ENCODE data around the gene SLC35F3. TPM values are rescaled to one million over a fixed set of nuclear protein-coding genes. Genes with fewer than 3 reads are reported as not detected.

The SLC35F3 gene
- total RNA-seq, 8 experiments from 2014 or later = 0.46 to 2.1 (median 0.71) TPM; not detected in 3

DNA sequence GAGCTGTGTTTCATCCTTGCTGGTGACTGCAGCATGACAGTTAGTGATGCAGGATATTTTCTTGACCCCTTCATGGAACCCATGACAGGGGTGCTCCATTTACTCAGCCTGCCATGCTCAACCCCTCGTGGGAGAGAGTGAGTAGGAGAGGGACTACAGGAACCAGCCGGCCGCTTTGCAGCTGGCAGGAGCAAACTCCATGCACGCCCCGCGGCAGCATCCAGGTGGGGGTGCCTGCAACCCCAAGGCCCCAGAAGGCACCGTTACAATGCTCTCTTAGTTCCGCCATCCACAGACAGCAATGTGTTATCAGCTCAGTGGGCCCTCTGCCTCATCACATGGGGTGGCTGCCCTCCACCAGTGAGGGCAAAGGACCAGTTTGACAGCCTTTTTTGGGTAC is 135.1 kb downstream of the SLC35F3 start:
- 11 to 100% (median 93%) methylated on average over 1 to 5 of the region's 8 CpGs; no CpG with 5 or more reads in 5 of the 10 experiments for WGBS, 10 experiments
- H3K4me3 ChIP-seq = no peak overlapping the region
- in situ Hi-C loops (cut with MboI; ENCODE audit: low pct_unique_long_range_greater_than_20kb in 2 of 9, low sequenced_read_pairs in 9 of 9, unreplicated experiment in 9 of 9) = no loop called here
- no peak for ATAC-seq (replicated peaks in 6 of 8)
- no peak overlapping the region for H3K27ac ChIP-seq
- no peaks in the 10 kb centered on the region for H3K4me1 ChIP-seq (replicated peaks in 1 of 2)

DNA sequence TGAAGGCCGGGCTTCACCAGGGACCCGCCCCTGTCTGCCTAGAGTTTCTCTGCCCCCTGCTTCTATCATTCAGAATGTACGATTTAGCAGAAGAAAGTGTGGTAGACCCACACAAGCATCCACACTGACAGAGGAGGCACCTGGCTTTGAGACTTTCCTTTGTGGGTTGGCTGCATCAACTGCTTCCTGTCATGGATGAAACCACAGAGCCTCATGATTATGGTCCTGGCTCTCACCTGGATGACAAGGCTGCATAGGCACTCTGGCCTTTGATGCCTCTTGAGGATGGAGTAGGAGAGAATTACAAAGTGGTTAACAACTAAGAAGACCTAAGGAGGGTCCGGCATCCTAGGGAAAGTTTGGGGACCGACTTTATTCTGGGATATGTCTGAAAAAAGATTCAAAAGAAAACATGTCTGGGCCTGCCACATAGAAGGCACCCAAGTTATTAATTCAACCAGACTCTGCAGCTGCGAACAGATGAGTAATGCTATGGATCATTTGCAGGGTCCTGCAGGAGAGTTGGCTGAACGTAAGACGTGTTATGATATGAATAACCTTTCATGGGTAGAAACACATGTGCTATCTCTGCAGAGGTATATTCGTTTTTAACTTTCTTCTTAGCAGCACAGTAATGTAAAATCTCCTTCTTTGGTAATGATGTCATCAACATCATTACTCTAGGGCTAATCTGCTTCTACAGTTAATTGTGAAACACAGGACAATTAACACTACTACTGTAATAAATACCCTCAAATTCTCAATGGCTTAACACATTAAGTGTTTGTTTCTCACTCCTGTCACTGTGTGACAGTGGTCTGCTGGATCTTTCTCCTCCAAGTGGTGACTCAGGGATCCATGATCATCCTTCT is 136.2 kb downstream of the SLC35F3 start:
- H3K4me3 ChIP-seq = no peak overlapping the region
- no peak for ATAC-seq (replicated peaks in 6 of 8)
- 0 to 84% (median 72%) methylated on average over 3 to 9 of the region's 9 CpGs; no CpG with 5 or more reads in 2 of the 10 experiments for WGBS, 10 experiments
- in situ Hi-C loops (cut with MboI; ENCODE audit: low pct_unique_long_range_greater_than_20kb in 2 of 9, low sequenced_read_pairs in 9 of 9, unreplicated experiment in 9 of 9) = no loop called here
- H3K27ac ChIP-seq = no peak overlapping the region
- no peaks in the 10 kb centered on the region for H3K4me1 ChIP-seq (replicated peaks in 1 of 2)

DNA sequence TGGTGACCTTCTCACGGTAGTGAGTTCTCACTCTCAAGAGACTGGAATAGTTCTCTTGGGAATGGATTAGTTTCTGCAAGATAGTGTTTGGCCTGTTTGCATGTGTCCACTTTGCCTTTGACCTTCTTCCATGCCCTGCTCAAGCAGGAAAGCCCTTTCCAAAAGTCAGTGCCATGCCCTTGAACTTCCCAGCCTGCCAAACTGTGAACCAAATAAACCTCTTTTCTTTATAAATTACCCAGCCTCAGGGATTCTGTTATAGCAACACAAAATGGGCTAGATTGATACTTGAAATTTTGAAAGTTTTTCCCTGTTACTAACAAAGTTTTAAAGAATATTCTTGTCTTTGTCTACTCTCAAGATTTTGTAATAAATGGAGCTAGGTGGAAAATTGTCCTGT is 139.6 kb downstream of the SLC35F3 start:
- 0 to 100% (median 82%) methylated on average over 1 of the region's 1 CpG; no CpG with 5 or more reads in 2 of the 10 experiments for WGBS, 10 experiments
- in situ Hi-C loops (cut with MboI; ENCODE audit: low pct_unique_long_range_greater_than_20kb in 2 of 9, low sequenced_read_pairs in 9 of 9, unreplicated experiment in 9 of 9) = no loop called here
- ATAC-seq (replicated peaks in 6 of 8) = no peak
- H3K27ac ChIP-seq = no peak overlapping the region
- H3K4me3 ChIP-seq = no peak overlapping the region
- H3K4me1 ChIP-seq (replicated peaks in 1 of 2) = peaks cover 0 to 7% of the 10 kb centered on the region in 2 donors

DNA sequence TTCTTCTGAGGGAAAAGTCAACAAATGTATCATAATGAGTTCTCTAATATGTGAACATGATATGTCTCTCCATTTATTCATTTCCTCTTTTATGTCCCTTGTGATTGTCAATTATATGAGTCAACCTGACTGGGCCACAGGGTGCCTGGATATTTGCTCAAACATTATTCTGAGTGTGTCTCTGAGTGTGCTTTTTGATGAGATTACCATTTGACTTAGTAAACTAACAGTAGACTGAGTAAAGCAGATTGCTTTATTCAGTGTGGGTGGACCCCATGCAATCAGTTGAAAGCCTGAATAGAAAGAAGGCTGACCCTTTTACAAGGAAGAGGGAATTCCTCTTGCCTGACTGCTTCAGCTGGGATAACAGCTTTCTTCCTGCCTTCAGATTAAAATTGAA is 142.6 kb downstream of the SLC35F3 start:
- Histone ChIP-seq H3K27ac (no peak overlapping the region), H3K4me1 (replicated peaks in 1 of 2) (peaks cover 0 to 7% of the 10 kb centered on the region in 2 donors), H3K4me3 (no peak overlapping the region)
- ATAC-seq (replicated peaks in 6 of 8) = peak in 3 of 8 experiments; percentile 50 to 69 (median 54)
- in situ Hi-C loops (cut with MboI; ENCODE audit: low pct_unique_long_range_greater_than_20kb in 2 of 9, low sequenced_read_pairs in 9 of 9, unreplicated experiment in 9 of 9) = no loop called here

DNA sequence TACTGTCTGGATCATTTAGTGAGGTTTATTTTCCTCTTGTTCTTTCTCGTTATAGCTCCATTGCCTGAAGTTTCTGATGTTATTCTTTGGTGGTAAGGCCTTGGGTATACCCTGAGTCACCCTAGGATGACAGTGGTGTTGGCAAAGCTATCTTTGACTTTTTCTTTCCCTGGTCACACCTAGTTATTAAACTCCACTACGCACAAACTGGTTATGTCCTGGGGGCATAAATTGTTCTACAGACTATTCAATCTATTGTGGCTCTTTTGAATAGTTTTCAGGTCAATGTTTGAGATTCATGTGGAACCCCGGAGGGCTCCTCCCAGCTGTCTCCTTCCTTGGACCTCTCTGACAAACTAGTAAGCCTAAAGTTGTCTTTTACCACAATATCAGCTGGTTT is 157.7 kb downstream of the SLC35F3 start:
- Histone ChIP-seq H3K27ac (no peak overlapping the region), H3K4me1 (replicated peaks in 1 of 2) (no peaks in the 10 kb centered on the region), H3K4me3 (no peak overlapping the region)
- WGBS, 10 experiments = 0 to 78% (median 41%) methylated on average over 1 to 3 of the region's 3 CpGs
- ATAC-seq (replicated peaks in 6 of 8) = no peak
- in situ Hi-C loops (cut with MboI; ENCODE audit: low pct_unique_long_range_greater_than_20kb in 2 of 9, low sequenced_read_pairs in 9 of 9, unreplicated experiment in 9 of 9) = loop anchor here in 3 of 9 experiments (25.0 kb wide), 2 partner anchors 625 to 675 kb away; no protein-coding TSS in a partner anchor

DNA sequence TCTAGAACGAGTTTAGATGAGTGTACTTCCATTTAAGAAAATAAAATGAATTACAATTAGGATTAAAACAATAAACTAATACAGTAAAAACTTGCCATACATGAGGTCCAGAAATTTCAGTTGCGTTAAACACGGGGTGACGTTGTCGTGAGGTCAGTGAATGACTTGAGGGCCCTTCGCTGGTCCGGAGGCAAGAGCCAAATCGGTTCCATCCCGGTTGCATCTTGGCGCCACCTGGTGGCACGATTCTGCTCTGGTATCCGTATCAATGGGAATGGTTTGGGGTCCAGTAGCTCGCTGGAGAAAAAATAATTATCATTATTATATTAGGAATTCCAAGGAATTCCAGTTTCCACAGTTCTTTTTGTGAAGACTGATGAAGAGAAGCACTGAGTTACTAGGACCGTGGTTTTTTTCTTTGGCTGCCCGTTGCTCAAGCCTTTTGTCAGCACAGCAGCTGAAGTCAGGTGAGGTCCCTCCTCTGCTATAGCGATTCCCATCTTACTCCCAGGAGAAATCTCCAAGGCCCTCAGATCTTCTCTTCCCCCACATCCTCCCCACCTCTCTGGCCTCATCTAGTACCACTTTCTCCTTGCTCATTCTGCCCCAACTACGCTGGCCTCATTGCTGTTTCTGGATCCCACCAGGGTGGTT is 161.4 kb downstream of the SLC35F3 start:
- 5 to 74% (median 43%) methylated on average over 4 to 17 of the region's 17 CpGs for WGBS, 10 experiments
- H3K4me1 ChIP-seq (replicated peaks in 1 of 2) = peaks cover 0 to 5% of the 10 kb centered on the region in 2 donors
- in situ Hi-C loops (cut with MboI; ENCODE audit: low pct_unique_long_range_greater_than_20kb in 2 of 9, low sequenced_read_pairs in 9 of 9, unreplicated experiment in 9 of 9) = loop anchor here in 3 of 9 experiments (25.0 kb wide), 2 partner anchors 629 to 679 kb away; no protein-coding TSS in a partner anchor
- peak in 3 of 8 experiments; percentile 86 to 89 (median 88) for ATAC-seq (replicated peaks in 6 of 8)
- no peak overlapping the region for H3K4me3 ChIP-seq
- H3K27ac ChIP-seq = no peak overlapping the region

DNA sequence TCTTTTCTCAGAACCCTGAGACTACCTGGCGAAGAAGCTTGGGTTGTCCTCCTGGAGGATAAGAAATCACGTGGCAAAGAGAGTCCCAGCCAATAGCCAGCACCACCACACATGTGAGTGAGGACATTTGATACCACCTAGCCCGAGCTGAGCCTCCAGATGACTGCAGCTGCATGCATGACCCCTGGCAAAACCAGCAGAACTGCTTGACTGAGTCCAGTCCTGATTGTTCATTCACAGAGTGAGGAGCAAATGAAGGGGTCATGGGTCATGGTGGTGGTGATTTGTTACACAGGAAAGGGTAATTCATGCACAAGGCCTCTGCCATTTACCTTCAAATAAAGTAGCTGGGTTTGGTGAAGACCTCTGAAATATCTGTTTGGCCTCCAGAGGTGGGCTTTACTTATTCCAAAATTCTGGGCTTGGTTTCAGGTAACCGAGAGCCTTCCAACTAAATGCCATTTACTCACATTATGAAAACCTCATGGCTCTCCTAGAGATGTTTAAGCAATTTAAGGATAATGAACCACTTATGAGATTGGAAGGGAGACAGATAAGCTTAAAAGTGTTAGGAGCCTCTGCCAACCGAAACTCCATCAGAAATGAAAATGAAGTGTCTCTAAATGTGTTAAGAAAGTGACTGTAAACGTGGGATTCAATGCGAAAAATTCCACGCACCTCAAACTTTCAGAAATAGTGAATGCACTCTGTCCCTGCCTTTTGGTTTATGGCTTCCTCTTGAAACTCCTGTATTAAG is 163.3 kb downstream of the SLC35F3 start:
- no peak overlapping the region for H3K4me3 ChIP-seq
- ATAC-seq (replicated peaks in 6 of 8) = no peak
- in situ Hi-C loops (cut with MboI; ENCODE audit: low pct_unique_long_range_greater_than_20kb in 2 of 9, low sequenced_read_pairs in 9 of 9, unreplicated experiment in 9 of 9) = loop anchor here in 3 of 9 experiments (25.0 kb wide), 2 partner anchors 630 to 680 kb away; no protein-coding TSS in a partner anchor
- no peak overlapping the region for H3K27ac ChIP-seq
- H3K4me1 ChIP-seq (replicated peaks in 1 of 2) = peaks cover 0 to 5% of the 10 kb centered on the region in 2 donors
- 0 to 100% (median 60%) methylated on average over 1 to 8 of the region's 8 CpGs for WGBS, 10 experiments

DNA sequence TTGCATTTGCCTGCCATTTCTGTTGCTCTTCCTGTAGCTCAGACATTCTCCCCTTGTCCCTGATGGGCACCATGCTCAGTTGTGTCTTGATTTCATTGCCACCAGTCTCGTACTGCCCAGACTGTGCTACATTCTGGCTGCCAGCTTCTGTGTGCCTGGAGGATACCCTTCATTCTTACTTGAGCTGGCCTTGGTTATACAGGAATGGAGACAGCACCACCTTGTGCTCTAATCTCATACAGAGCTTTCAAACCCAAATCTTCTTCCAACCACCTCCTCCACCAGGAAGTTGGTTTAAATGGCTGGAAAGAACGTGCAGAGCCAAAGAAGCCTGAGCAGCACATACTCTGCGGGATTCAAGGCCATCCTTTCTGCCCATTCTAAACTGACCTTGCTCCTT is 165.3 kb downstream of the SLC35F3 start:
- Histone ChIP-seq H3K4me3 (no peak overlapping the region), H3K27ac (no peak overlapping the region), H3K4me1 (replicated peaks in 1 of 2) (peaks cover 0 to 5% of the 10 kb centered on the region in 2 donors)
- no peak for ATAC-seq (replicated peaks in 6 of 8)
- in situ Hi-C loops (cut with MboI; ENCODE audit: low pct_unique_long_range_greater_than_20kb in 2 of 9, low sequenced_read_pairs in 9 of 9, unreplicated experiment in 9 of 9) = loop anchor here in 3 of 9 experiments (25.0 kb wide), 2 partner anchors 632 to 682 kb away; no protein-coding TSS in a partner anchor
- 0 to 100% (median 80%) methylated on average over 1 to 3 of the region's 3 CpGs; no CpG with 5 or more reads in 3 of the 10 experiments for WGBS, 10 experiments

DNA sequence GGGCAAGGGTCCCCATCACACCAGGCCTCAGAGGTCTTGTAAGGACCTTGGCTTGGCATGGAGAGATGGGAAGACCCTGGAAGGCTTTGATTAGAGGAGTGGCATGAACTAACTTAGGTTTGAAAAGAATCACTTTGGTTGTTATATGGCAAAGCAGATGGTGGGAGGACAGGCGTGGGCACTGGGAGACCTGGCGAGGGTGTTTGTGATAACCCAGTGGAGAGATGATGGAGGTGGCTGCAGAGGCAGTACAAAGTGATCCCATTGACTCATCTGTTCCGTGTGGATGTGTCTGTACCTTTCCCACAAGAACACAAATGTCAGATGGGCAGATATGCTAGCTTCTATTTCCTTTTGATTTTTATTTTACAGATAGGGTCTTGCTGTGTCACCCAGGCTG is 168.3 kb downstream of the SLC35F3 start:
- no peak overlapping the region for H3K4me3 ChIP-seq
- H3K27ac ChIP-seq = no peak overlapping the region
- WGBS, 10 experiments = 0 to 93% (median 80%) methylated on average over 1 to 3 of the region's 3 CpGs; no CpG with 5 or more reads in 3 of the 10 experiments
- in situ Hi-C loops (cut with MboI; ENCODE audit: low pct_unique_long_range_greater_than_20kb in 2 of 9, low sequenced_read_pairs in 9 of 9, unreplicated experiment in 9 of 9) = loop anchor here in 3 of 9 experiments (25.0 kb wide), 2 partner anchors 635 to 685 kb away; no protein-coding TSS in a partner anchor
- ATAC-seq (replicated peaks in 6 of 8) = no peak
- H3K4me1 ChIP-seq (replicated peaks in 1 of 2) = peaks cover 0 to 2% of the 10 kb centered on the region in 2 donors

DNA sequence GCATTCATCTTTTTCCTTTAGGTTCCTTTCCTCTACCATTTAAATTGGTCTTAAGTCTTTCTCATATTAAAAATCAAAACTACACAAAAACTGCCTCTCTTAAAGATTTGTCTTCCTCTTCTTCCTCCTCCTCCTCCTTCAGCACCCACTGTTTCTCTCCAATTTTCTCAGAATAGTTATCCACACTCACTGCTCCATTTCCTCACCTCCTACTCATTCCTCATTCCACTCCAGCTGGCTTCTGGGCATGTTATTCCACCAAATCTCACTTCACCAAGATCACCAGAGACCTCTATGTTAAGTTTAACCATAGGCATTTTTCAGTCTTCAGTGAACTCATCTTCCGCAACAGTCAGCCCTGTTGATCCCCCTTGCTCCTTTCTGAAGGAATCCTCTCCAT is 173.7 kb downstream of the SLC35F3 start:
- H3K27ac ChIP-seq = no peak overlapping the region
- no peak for ATAC-seq (replicated peaks in 6 of 8)
- in situ Hi-C loops (cut with MboI; ENCODE audit: low pct_unique_long_range_greater_than_20kb in 2 of 9, low sequenced_read_pairs in 9 of 9, unreplicated experiment in 9 of 9) = no loop called here
- H3K4me1 ChIP-seq (replicated peaks in 1 of 2) = no peaks in the 10 kb centered on the region
- WGBS, 10 experiments = 29 to 100% (median 100%) methylated on average over 1 of the region's 1 CpG; no CpG with 5 or more reads in 2 of the 10 experiments
- H3K4me3 ChIP-seq = no peak overlapping the region

DNA sequence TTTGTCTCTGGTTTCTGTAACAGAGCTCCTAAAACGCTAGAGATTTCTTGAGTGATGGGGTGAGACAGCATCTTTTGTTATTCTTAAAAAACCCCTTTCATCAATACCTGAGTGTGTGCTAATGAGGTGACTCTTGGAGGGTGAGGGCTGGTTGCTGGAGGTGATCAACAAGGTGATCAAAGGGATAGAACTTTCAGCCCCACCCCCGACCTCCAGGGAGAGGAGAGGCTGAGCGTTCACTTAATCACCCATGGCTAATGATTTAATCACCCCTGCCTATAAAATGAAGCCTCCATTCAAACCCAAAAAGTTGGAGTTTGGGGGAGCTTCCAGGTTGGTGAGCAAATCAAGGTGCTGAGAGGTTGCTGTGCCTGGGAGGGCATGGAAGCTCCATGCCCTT is 175.4 kb downstream of the SLC35F3 start:
- Histone ChIP-seq H3K4me3 (no peak overlapping the region), H3K4me1 (replicated peaks in 1 of 2) (no peaks in the 10 kb centered on the region), H3K27ac (no peak overlapping the region)
- WGBS, 10 experiments = 0 to 54% (median 27%) methylated on average over 1 to 3 of the region's 3 CpGs; no CpG with 5 or more reads in 1 of the 10 experiments
- no peak for ATAC-seq (replicated peaks in 6 of 8)
- in situ Hi-C loops (cut with MboI; ENCODE audit: low pct_unique_long_range_greater_than_20kb in 2 of 9, low sequenced_read_pairs in 9 of 9, unreplicated experiment in 9 of 9) = no loop called here

DNA sequence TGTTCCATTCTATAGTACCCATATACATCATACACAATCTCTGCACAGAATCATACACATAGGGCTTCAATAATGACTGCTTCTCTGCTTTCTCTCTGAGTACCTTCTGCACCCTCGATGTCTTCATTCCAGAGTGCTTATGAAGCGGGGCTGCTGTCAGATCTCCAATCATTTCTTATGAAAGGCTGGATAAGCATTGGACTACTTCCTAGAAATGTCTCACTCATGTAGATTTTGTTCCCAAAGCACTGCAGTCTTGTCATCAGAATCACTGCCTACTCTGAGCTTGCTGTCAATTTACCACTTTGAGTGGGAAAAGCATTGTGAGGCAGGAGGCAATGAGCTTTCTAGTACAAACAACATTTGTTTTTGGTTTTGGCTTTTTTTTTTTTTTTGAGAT is 179.0 kb downstream of the SLC35F3 start:
- peak in 1 of 8 experiments; percentile 45 for ATAC-seq (replicated peaks in 6 of 8)
- WGBS, 10 experiments = 0 to 100% (median 87%) methylated on average over 2 of the region's 2 CpGs; no CpG with 5 or more reads in 2 of the 10 experiments
- in situ Hi-C loops (cut with MboI; ENCODE audit: low pct_unique_long_range_greater_than_20kb in 2 of 9, low sequenced_read_pairs in 9 of 9, unreplicated experiment in 9 of 9) = no loop called here
- no peak overlapping the region for H3K27ac ChIP-seq
- H3K4me3 ChIP-seq = no peak overlapping the region
- H3K4me1 ChIP-seq (replicated peaks in 1 of 2) = no peaks in the 10 kb centered on the region

Measured in motor neuron (in vitro differentiated cells).